Heart left ventricle (tissue), 13 donors: ENCODE data around the gene NBPF8.
"Not testable (repeated sequence)": the region's sequence is repeated elsewhere in the genome, so short reads cannot be mapped to it uniquely, and the experiment has no call there.

Source experiments
- POLR2A ChIP-seq, 2 donors: fragments of 450-650 bp; IDR thresholded peaks; one replicate each; pipeline ENCODE4 v1.6.1; 2017; ENCODE audit warnings: antibody characterized with exemption in 2 of 2, mild to moderate bottlenecking in 2 of 2, moderate library complexity in 2 of 2
- TF ChIP-seq, protein P1 (sequence below), 12 donors: fragments of 200-600 bp; sonication (generic) in 4 of 12; IDR thresholded peaks; one replicate each; pipeline versions ENCODE4 v1.5.0 to v1.8.0; 2018 to 2022; ENCODE audit warnings: antibody characterized with exemption in 12 of 12, mild to moderate bottlenecking in 5 of 12
- donor health status: ischemic (EF 13 %, LVEDD 7.1; RV severe dilation, severe dysfunction).
- donor health status: DM: no; HTN: yes; CAD: no.
- donor health status: DM: no; HTN: no; CAD: no.
- donor health status: ischemic (EF 25% LVEDD 6.9; RV normal size, moderate dysfunction).
- donor health status: ischemic (EF 25% LVEDD 5.7; RV mildly dilated, moderate dysfunction).
- donor health status: ischemic (EF 35%, LVEDD 5.7; RV mildly dilated, moderate dysfunction).
- donor health status: nonischemic (EF 11% LVEDD 7.7; RV severe dilation, severe dysfunction).
- donor health status: DM: yes; HTN: yes; CAD: no.
- donor health status: PGD.
- donor health status: ischemic (EF 29% LVEDD 5.4; RV normal size, mild dysfunction).
- donor health status: nonischemic (EF 23%, LVEDD 6.1; RV moderate dilation, normal function).

DNA sequence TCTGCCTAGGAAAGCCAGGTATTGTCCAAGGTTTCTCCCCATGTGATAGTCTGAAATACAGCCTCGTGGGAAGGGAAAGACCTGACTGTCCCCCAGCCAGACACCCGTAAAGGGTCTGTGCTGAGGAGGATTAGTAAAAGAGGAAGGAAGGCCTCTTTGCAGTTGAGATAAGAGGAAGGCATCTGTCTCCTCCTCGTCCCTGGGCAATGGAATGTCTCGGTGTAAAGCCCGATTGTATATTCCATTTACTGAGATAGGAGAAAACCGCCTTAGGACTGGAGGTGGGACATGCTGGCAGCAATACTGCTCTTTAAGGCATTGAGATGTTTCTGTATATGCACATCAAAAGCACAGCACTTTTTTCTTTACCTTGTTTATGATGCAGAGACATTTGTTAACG lies 10.2 kb downstream of the NBPF8 start:
- TF ChIP-seq, protein P1, sequence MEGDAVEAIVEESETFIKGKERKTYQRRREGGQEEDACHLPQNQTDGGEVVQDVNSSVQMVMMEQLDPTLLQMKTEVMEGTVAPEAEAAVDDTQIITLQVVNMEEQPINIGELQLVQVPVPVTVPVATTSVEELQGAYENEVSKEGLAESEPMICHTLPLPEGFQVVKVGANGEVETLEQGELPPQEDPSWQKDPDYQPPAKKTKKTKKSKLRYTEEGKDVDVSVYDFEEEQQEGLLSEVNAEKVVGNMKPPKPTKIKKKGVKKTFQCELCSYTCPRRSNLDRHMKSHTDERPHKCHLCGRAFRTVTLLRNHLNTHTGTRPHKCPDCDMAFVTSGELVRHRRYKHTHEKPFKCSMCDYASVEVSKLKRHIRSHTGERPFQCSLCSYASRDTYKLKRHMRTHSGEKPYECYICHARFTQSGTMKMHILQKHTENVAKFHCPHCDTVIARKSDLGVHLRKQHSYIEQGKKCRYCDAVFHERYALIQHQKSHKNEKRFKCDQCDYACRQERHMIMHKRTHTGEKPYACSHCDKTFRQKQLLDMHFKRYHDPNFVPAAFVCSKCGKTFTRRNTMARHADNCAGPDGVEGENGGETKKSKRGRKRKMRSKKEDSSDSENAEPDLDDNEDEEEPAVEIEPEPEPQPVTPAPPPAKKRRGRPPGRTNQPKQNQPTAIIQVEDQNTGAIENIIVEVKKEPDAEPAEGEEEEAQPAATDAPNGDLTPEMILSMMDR (IDR thresholded peaks at IDR 0.05) = not testable (repeated sequence)
- TF ChIP-seq POLR2A (IDR thresholded peaks at IDR 0.05) = not testable (repeated sequence)
